Activated T-helper 1 cell treated with anti-CD3 and anti-CD28 coated beads, Interleukin-12 subunit alpha, Interleukin-12 subunit beta, Interleukin-2, Interleukin-4 antibody, amounts not matched to agents 30 ng/mL and 10 ng/mL and 1 ng/mL, durations not matched to agents 14 hours and 24 hours and 36 hours (primary cell): Measurements from ENCODE around the gene KLHL35. TPM values are rescaled to one million over a fixed set of nuclear protein-coding genes. Genes with fewer than 3 reads are reported as not detected.

Experiments
- DNase-seq: peaks from one replicate; pipeline ENCODE4 v3.0.0; 2021; ENCODE audit warnings: low spot score
- H3K27ac Mint-ChIP-seq: one replicate; pipeline ENCODE4 v1.8.0; 2021; ENCODE audit warnings: mild to moderate bottlenecking, mixed read lengths
- H3K27me3 Mint-ChIP-seq: one replicate; pipeline ENCODE4 v1.8.0; 2022; ENCODE audit warnings: mild to moderate bottlenecking, moderate library complexity, mixed read lengths; ENCODE audit not compliant: insufficient read depth
- H3K36me3 Mint-ChIP-seq: one replicate; pipeline ENCODE4 v1.8.0; 2021; ENCODE audit warnings: low read depth, mixed read lengths
- H3K4me1 Mint-ChIP-seq: one replicate; pipeline ENCODE4 v1.8.0; 2021; ENCODE audit warnings: low read depth, mixed read lengths
- H3K4me3 Mint-ChIP-seq: one replicate; pipeline ENCODE4 v1.8.0; 2021; ENCODE audit warnings: mild to moderate bottlenecking, moderate library complexity, mixed read lengths
- H3K9me3 Mint-ChIP-seq: one replicate; pipeline ENCODE4 v1.8.0; 2021; ENCODE audit warnings: mixed read lengths
- intact Hi-C: fragments of 100-400 bp; cut with micrococcal nuclease; formaldehyde crosslinking; loops from one replicate; pipeline ENCODE4 v1.15.1; 2024
- total RNA-seq: library from RNA; stranded (reverse); gene quantifications from 2 replicates; pipeline ENCODE4 v1.2.3, GENCODE V29; 2022

The KLHL35 gene
- total RNA-seq, 1 donor from 2014 or later, result 2.5 TPM

DNA sequence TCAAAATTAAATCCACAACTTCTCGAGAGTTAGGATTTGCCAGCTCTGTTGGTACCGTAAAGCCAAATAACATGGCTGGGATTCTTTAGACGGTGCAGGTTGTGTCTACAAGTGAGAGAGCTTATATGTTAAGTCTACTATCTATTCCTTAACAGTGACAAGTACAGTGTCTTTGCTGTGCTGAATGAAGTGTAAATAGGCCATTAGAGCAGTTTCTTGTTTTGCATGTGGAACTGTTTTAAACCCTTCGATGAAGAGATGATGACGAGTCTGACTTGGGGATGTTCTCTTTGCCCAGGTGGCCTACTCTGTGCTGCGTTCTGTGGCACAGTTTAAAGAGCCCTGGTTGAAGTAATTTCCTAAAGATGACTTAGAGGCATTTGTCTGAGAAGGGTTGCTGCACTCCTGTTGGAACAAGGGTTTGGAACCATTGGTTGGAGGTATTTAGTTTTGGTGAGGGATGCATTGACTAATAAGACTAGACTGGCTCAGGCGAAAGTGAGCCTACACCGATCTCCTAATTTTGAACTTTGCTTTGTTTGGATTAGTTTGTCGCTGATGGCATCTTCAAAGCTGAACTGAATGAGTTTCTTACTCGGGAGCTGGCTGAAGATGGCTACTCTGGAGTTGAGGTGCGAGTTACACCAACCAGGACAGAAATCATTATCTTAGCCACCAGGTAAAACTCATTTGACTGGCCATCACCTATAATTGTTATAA is 32.7 kb downstream of the KLHL35 start:
- Mint-ChIP-seq H3K27ac (peak overlapping the region; percentile 90), H3K4me1 (peaks cover 56% of the 10 kb centered on the region), H3K27me3 (peaks cover 3% of the 10 kb centered on the region), H3K4me3 (peak overlapping the region; percentile 99), H3K9me3 (no peaks in the 10 kb centered on the region), H3K36me3 (peaks cover 57% of the 10 kb centered on the region)
- DNase-seq, result no peak
- intact Hi-C loops, result loop anchor here (1.0 to 2.0 kb wide), 2 partner anchors 412 to 451 kb away; partner anchors contain the start of genes NEU3, SPCS2 and XRRA1

- DNase-seq, result peak; percentile 86
- intact Hi-C loops, result loop anchor here (1.0 to 2.0 kb wide), 6 partner anchors 9 to 450 kb away; partner anchors contain the start of genes NEU3, SPCS2 and XRRA1
- Mint-ChIP-seq H3K9me3 (no peaks in the 10 kb centered on the region), H3K4me1 (peaks cover 51% of the 10 kb centered on the region), H3K27ac (peak within 1 kb of the TSS; percentile 90), H3K4me3 (peak within 1 kb of the TSS; percentile 99), H3K36me3 (peaks cover 51% of the 10 kb centered on the region), H3K27me3 (peaks cover 3% of the 10 kb centered on the region)
Observed at GRCh38 chr11:75399344-75400145, 33.5 kb downstream of the KLHL35 start, which contains the start of gene RPS3. Gene RPS3 (plus strand): TSS chr11:75399518. CDS start chr11:75399548, 30 bp downstream.

DNA sequence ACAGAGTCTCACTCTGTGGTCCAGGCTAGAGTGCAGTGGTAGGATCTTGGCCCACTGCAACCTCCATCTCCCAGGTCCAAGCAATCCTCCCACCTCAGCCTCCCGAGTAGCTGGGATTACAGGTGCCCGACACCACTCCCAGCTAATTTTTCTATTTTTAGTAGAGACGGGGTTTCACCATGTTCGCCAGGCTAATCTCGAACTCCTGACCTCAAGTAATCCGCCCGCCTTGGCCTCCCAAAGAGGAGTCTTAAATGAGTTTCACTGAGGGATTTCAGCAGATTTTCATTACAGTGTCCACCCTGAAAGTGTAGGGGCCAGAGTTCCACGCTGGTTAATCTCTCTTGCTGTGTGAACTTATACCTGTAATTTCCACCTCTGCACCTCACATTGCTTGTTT is 34.1 kb downstream of the KLHL35 start:
- no peak for DNase-seq
- H3K4me3 Mint-ChIP-seq, result peak overlapping the region; percentile 99
- no peaks in the 10 kb centered on the region for H3K9me3 Mint-ChIP-seq
- H3K36me3 Mint-ChIP-seq, result peaks cover 45% of the 10 kb centered on the region
- peaks cover 51% of the 10 kb centered on the region for H3K4me1 Mint-ChIP-seq
- H3K27me3 Mint-ChIP-seq, result peaks cover 4% of the 10 kb centered on the region
- intact Hi-C loops, result loop anchor here (1.0 kb wide), 4 partner anchors 9 to 127 kb away; no protein-coding TSS in a partner anchor
- H3K27ac Mint-ChIP-seq, result peak overlapping the region; percentile 90

- no peak for DNase-seq
- peaks cover 11% of the 10 kb centered on the region for H3K4me1 Mint-ChIP-seq
- no peak overlapping the region for H3K4me3 Mint-ChIP-seq
- H3K9me3 Mint-ChIP-seq, result no peaks in the 10 kb centered on the region
- peaks cover 19% of the 10 kb centered on the region for H3K27me3 Mint-ChIP-seq
- H3K36me3 Mint-ChIP-seq, result peaks cover under 1% of the 10 kb centered on the region
- intact Hi-C loops, result no loop called here
- H3K27ac Mint-ChIP-seq, result no peak overlapping the region
Observed at GRCh38 chr11:75394085-75394840, 38.7 kb downstream of the KLHL35 start.

- Mint-ChIP-seq H3K27ac (no peak overlapping the region), H3K4me1 (peaks cover 8% of the 10 kb centered on the region), H3K4me3 (no peak overlapping the region), H3K27me3 (peaks cover 25% of the 10 kb centered on the region), H3K36me3 (no peaks in the 10 kb centered on the region), H3K9me3 (no peaks in the 10 kb centered on the region)
- DNase-seq, result no peak
- intact Hi-C loops, result loop anchor here (5.0 kb wide), 1 partner anchor 248 kb away; no protein-coding TSS in a partner anchor
Observed at GRCh38 chr11:75389925-75390324, 43.1 kb downstream of the KLHL35 start.

DNA sequence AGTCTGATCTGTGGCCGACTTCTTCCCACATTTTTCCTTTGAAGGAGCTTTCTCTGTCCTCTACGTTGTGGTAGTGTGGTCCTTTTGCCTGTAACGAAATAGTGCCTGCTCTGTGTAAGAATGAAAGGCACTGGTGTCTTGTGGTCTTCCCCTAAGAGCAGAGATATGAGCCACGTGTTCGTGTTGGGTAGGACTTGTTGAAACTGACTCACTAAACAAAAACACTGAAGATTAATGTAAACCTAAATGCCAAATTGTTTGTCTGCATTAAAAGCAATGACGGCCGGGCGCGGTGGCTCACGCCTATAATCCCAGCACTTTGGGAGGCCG is 43.8 kb downstream of the KLHL35 start:
- H3K4me1 Mint-ChIP-seq, result peaks cover 11% of the 10 kb centered on the region
- no peak overlapping the region for H3K4me3 Mint-ChIP-seq
- intact Hi-C loops, result loop anchor here (5.0 kb wide), 1 partner anchor 247 kb away; no protein-coding TSS in a partner anchor
- no peak for DNase-seq
- H3K27me3 Mint-ChIP-seq, result peaks cover 27% of the 10 kb centered on the region
- H3K9me3 Mint-ChIP-seq, result no peaks in the 10 kb centered on the region
- no peaks in the 10 kb centered on the region for H3K36me3 Mint-ChIP-seq
- no peak overlapping the region for H3K27ac Mint-ChIP-seq

DNA sequence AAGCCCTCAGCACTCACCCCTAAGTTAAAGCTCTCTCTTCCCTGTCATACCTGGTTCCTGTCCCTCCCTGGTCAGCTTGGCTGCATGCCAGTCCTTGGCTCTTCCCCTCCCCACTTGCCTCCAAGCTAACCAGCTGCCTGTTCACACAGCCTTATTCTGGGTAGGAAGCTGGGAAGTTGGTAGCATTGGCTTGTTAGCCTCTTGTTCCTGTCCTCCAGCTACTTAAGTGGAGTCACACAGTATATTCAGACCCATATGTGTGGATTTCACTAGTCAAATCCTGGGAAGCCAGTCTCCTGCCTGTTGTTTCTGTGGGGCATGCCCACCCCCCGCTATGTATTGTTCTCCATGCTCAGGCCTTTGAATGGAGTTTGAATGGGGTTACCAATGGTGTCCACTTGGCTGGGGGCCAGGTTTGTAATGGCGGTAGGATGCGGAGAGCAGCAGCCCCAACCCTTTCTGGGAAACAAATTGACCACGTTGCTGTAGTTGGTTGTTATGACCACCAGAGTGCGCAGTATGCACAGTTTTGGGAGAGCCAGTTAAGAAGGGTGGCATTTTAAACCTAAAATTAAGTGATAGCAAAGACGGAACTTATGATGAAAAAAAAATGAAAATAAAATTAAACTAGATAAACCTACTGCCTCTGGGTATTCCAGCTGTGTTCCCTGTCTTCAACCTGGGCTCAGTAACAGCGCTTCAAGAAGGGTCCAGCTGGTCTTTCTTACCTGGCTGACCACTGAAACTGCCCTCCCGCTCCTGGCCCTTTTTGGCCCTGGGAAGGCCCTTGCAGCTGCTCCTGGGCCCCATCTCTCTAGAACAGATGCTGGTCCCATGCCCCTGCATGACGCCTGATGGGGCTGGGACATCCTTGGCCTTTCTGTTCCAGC is 44.4 kb downstream of the KLHL35 start:
- peaks cover 10% of the 10 kb centered on the region for H3K4me1 Mint-ChIP-seq
- intact Hi-C loops, result loop anchor here (1.0 to 5.0 kb wide), 6 partner anchors 11 to 246 kb away; partner anchors contain the start of gene RPS3
- no peaks in the 10 kb centered on the region for H3K36me3 Mint-ChIP-seq
- H3K4me3 Mint-ChIP-seq, result no peak overlapping the region
- no peak overlapping the region for H3K27ac Mint-ChIP-seq
- H3K9me3 Mint-ChIP-seq, result no peaks in the 10 kb centered on the region
- peak; percentile 64 for DNase-seq
- H3K27me3 Mint-ChIP-seq, result peaks cover 25% of the 10 kb centered on the region

DNA sequence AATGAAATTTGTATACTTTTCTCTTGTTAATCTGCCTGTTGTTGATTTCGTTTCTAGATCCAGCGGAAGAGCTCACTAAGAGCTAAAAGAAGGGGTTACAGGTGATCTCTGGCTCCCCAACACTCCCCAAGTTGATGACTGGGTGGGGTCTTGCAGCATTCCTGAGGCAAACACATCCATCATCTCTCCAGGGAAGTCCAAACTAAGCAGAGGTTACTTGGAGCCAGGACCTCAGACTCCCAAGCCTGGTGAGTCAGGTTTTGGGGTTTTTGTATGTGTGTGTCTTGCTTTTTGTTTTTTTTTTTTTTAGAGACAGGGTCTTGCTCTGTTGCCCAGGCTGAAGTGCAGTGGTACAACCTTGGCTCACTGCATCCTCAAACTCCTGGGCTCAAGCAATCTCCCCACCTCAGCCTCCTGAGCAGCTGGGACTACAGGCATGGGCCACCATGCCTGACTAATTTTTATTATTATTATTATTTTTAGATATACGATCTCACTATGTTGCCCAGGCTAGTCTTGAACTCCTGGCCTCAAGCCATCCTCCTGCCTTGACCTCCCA is 45.2 kb downstream of the KLHL35 start:
- H3K4me3 Mint-ChIP-seq, result no peak overlapping the region
- peaks cover 17% of the 10 kb centered on the region for H3K4me1 Mint-ChIP-seq
- DNase-seq, result no peak
- no peaks in the 10 kb centered on the region for H3K9me3 Mint-ChIP-seq
- no peak overlapping the region for H3K27ac Mint-ChIP-seq
- no peaks in the 10 kb centered on the region for H3K36me3 Mint-ChIP-seq
- intact Hi-C loops, result loop anchor here (1.0 to 5.0 kb wide), 6 partner anchors 11 to 246 kb away; partner anchors contain the start of gene RPS3
- peaks cover 22% of the 10 kb centered on the region for H3K27me3 Mint-ChIP-seq

GRCh38 chr11:75386942-75387630 is 45.9 kb downstream of the KLHL35 start:
- intact Hi-C loops, result loop anchor here (5.0 kb wide), 1 partner anchor 245 kb away; no protein-coding TSS in a partner anchor
- no peak overlapping the region for H3K4me3 Mint-ChIP-seq
- H3K27me3 Mint-ChIP-seq, result peaks cover 22% of the 10 kb centered on the region
- H3K36me3 Mint-ChIP-seq, result no peaks in the 10 kb centered on the region
- no peaks in the 10 kb centered on the region for H3K9me3 Mint-ChIP-seq
- no peak for DNase-seq
- H3K4me1 Mint-ChIP-seq, result peaks cover 17% of the 10 kb centered on the region
- H3K27ac Mint-ChIP-seq, result no peak overlapping the region

DNA sequence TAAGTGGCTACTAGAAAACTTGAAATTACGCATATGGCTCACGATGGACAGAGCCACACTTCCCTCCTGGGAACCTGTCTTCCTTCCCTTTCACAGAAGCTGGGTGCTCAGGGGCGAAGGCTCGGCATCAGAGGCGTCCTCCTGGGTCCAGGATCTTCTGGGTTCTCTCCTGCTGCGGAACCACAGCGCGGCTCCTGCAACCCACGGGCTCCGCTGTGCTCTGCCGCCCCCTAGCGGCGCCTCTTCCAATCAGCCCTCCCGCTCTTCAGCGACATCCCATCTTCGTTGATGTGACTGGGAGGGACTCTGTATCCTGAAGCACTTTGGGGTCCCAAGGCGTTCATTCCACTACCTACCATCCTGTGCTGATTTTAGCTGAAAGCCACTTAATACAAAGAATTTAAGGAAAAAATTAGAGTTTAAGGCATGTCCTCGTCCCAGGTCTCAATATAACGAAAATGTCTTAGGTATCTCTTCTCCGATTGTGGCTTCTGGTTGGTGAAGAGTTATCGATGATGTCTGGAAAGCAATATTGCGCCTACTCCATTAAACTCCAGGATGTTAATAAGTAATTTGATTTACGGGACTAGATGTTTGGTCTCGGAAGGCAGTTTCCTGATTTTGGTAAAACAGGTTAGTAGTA is 48.4 kb downstream of the KLHL35 start:
- Mint-ChIP-seq H3K4me1 (peaks cover 21% of the 10 kb centered on the region), H3K27ac (no peak overlapping the region), H3K9me3 (no peaks in the 10 kb centered on the region), H3K4me3 (no peak overlapping the region), H3K36me3 (no peaks in the 10 kb centered on the region), H3K27me3 (peaks cover 11% of the 10 kb centered on the region)
- DNase-seq, result peak; percentile 70
- intact Hi-C loops, result loop anchor here (1.0 to 5.0 kb wide), 3 partner anchors 56 to 242 kb away; no protein-coding TSS in a partner anchor

- H3K9me3 Mint-ChIP-seq, result no peaks in the 10 kb centered on the region
- peak; percentile 15 for DNase-seq
- intact Hi-C loops, result no loop called here
Observed at GRCh38 chr11:75383246-75383645, 49.8 kb downstream of the KLHL35 start.

More at GRCh38 chr11:75383246-75383645, 49.8 kb downstream of the KLHL35 start:
- Mint-ChIP-seq H3K4me1 (peaks cover 21% of the 10 kb centered on the region), H3K27me3 (peaks cover 11% of the 10 kb centered on the region), H3K4me3 (no peak overlapping the region), H3K27ac (peak overlapping the region; percentile 29), H3K36me3 (no peaks in the 10 kb centered on the region)
